Measurements from ENCODE around the gene CLIC3.

DNA sequence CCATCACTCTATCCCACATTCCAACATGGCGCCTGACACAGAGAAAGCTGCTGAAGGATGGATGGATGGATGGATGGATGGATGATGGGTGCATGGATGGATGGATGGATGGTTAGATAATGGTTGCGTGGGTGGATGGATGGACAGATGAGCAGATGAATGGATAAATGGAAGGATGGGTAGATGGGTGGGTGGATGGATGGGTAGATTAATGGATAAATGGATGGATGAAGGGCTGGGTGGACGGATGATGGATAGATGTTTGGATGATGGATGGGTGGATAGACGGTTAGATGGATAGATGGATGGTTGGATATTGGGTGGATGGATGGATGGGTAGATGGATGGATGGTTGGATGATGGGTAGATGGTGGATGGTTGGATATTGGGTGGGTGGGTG lies 39.8 kb downstream of the CLIC3 start:
- TF ChIP-seq, protein P1, sequence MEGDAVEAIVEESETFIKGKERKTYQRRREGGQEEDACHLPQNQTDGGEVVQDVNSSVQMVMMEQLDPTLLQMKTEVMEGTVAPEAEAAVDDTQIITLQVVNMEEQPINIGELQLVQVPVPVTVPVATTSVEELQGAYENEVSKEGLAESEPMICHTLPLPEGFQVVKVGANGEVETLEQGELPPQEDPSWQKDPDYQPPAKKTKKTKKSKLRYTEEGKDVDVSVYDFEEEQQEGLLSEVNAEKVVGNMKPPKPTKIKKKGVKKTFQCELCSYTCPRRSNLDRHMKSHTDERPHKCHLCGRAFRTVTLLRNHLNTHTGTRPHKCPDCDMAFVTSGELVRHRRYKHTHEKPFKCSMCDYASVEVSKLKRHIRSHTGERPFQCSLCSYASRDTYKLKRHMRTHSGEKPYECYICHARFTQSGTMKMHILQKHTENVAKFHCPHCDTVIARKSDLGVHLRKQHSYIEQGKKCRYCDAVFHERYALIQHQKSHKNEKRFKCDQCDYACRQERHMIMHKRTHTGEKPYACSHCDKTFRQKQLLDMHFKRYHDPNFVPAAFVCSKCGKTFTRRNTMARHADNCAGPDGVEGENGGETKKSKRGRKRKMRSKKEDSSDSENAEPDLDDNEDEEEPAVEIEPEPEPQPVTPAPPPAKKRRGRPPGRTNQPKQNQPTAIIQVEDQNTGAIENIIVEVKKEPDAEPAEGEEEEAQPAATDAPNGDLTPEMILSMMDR (IDR thresholded peaks at IDR 0.05) = no peak
- no peak for TF ChIP-seq EZH2 (IDR thresholded peaks at IDR 0.05; ENCODE audit: borderline replicate concordance, insufficient read depth, low read depth, low read length, poor library complexity, severe bottlenecking)

Data from B cell (primary cell).